GM10266 (cell line): ENCODE results near the gene DSE.
A peak's percentile ranks its signal among the peaks of the same experiment; 100 is the strongest.

ENCODE experiments used
- DNase-seq: peaks from one replicate; pipeline ENCODE4 v3.0.0; 2012; ENCODE audit errors: extremely low spot score
- TF ChIP-seq, protein P1 (sequence below): IDR thresholded peaks from 2 replicates; pipeline ENCODE4 v1.5.1; 2012; ENCODE audit warnings: mild to moderate bottlenecking, low read depth; ENCODE audit not compliant: control insufficient read depth, insufficient read depth; ENCODE audit errors: missing control alignments

The DSE gene

DNA sequence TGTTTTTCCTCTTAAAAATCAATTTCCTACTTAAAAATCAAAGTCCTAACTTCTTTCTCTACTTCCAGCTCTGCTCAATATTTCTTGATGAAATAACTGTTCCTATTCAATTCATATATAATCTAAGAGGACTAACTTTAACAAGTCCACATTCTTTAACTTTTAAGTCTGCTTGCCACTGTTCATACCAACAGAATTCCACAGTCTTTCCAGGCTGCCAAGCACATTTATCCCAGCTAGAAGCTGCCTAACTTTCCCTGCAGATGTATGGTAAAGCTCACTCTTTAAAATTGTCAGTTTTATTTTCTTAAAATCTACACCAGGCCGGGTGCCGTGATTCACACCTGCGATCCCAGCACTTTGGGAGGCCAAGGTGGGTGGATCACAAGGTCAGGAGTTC lies 102.0 kb downstream of the DSE start:
- TF ChIP-seq, protein P1, sequence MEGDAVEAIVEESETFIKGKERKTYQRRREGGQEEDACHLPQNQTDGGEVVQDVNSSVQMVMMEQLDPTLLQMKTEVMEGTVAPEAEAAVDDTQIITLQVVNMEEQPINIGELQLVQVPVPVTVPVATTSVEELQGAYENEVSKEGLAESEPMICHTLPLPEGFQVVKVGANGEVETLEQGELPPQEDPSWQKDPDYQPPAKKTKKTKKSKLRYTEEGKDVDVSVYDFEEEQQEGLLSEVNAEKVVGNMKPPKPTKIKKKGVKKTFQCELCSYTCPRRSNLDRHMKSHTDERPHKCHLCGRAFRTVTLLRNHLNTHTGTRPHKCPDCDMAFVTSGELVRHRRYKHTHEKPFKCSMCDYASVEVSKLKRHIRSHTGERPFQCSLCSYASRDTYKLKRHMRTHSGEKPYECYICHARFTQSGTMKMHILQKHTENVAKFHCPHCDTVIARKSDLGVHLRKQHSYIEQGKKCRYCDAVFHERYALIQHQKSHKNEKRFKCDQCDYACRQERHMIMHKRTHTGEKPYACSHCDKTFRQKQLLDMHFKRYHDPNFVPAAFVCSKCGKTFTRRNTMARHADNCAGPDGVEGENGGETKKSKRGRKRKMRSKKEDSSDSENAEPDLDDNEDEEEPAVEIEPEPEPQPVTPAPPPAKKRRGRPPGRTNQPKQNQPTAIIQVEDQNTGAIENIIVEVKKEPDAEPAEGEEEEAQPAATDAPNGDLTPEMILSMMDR = no peak
- DNase-seq = no peak

DNA sequence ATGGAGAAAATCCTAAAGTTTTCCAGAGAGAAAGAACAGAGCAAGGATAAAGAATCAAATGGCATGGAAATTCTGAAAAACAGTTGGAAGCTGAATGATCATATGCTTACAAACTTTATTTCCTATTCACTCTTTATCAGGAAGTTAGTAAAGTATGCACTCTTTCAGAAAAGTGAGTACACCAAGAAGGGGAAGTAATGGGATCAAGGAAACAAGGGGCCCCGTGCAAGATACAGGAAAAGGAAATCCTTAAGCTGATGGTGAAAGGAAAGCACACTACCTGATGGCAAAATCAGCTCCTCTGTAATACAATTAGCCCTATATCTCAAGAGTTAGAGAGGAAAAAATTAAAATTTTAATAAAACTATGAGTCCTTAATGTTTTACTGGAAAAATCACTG lies 104.4 kb downstream of the DSE start:
- no peak for DNase-seq
- TF ChIP-seq, protein P1 = no peak

DNA sequence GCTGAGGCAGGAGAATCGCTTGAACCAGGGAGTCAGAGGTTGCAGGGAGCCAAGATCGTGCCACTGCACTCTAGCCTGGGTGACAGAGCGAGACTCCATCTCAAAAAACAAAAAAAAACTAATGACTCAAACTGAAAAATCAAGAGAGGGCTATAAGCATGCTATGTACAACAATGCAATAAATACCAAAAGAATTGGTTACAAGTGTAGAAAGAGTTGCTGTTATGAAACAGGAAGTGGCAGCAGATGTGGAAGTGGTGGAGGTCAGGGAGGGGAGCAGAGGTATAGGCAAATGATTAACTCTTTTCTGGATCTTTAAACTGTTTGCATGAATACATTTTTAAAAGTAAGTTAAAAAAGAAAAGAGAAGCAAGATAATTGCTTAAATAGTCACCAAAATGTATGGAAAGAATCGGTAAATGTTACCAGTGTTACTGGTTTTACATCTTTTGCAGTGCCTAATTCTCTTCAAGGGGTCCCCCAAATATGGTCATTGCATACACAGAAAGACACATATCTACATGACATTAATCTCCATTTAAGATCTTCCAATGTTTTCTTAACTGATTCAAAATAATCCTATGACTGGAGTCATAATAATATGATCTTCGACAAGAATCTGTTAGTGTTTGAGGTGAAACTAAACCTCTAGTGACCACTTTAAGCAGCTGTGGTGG lies 105.4 kb downstream of the DSE start:
- DNase-seq = peak; percentile 48
- TF ChIP-seq, protein P1 = no peak

GRCh38 chr6:116482780-116483179 lies 112.0 kb downstream of the DSE start:
- TF ChIP-seq, protein P1 = no peak
- DNase-seq = no peak

DNA sequence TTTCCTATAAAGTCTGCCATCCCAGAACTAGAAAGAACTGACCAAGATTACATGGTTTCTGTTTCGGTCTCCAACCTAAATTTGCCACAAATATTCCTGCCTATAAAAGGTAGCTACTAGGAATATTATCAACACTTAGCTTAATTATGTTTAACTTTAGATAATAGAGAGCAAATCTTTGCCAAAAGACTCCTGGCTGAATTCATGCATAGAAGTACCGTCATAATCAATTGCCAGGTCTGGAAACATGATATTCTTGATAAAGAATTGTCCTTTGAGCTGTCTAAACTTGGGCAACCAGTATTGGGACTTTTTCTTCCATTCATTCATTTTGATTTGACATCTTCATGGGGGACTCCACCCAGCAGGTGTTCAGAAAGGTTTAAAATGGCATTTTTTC lies 112.9 kb downstream of the DSE start:
- TF ChIP-seq, protein P1 = no peak
- no peak for DNase-seq

GRCh38 chr6:116485559-116486184 lies 114.9 kb downstream of the DSE start:
- TF ChIP-seq, protein P1 = no peak
- no peak for DNase-seq

DNA sequence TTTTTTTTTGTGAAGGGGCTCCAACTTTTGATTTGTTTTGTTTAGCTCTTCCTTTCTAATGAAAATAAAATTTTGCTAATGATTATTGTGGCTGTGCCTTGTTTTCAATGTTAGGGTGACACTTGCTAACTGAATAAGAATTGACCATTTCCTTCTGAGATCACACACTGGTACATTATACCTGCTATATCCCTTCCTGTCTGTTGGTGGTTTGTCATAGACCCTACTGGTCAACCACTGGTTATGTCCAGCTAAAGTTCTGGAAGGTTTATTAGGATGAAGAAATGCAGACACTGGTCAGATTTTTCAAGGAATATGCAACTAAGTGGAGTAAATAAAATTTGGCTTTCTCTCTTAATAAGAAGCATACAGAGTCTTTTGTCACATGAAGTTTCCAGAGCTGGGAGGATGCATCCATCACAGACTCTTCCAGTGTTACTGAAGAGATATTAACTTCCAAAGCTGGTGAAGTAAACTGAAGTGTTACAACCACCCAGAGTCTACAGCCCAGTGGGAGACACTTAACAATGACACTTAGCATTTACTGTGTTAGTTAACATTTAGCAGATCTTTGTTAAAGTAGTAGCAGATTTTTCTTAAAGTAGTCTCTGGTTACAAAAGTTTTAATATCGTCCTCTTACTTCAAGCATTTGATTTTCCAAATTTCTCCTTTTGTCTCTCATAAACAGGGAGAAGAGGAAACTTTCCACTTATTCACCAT lies 121.0 kb downstream of the DSE start:
- no peak for DNase-seq
- TF ChIP-seq, protein P1 = no peak
